ENCODE results near the gene MYH10.

The MYH10 gene

GRCh38 chr17:8490256-8491023, 140.1 kb downstream of the MYH10 start:
- no peak for DNase-seq

GRCh38 chr17:8489841-8490240, 140.7 kb downstream of the MYH10 start:
- DNase-seq = no peak

- no peak for DNase-seq
These were observed 141.6 kb downstream of the MYH10 start for GRCh38 chr17:8488901-8489300.

GRCh38 chr17:8488491-8488890, 142.0 kb downstream of the MYH10 start:
- DNase-seq = no peak

GRCh38 chr17:8487743-8488142, 142.8 kb downstream of the MYH10 start:
- DNase-seq = no peak

- no peak for DNase-seq
These were observed 143.3 kb downstream of the MYH10 start for GRCh38 chr17:8487130-8487645.

- DNase-seq = no peak
These were observed 145.0 kb downstream of the MYH10 start for GRCh38 chr17:8485491-8485890.

GRCh38 chr17:8484465-8484864, 146.1 kb downstream of the MYH10 start:
- DNase-seq = no peak

- DNase-seq = no peak
These were observed 148.0 kb downstream of the MYH10 start for GRCh38 chr17:8482546-8482945.

GRCh38 chr17:8481703-8482102, 148.8 kb downstream of the MYH10 start:
- DNase-seq = no peak

GRCh38 chr17:8481089-8481488, 149.4 kb downstream of the MYH10 start:
- no peak for DNase-seq

GRCh38 chr17:8480011-8480976, 150.2 kb downstream of the MYH10 start:
- DNase-seq = no peak

GRCh38 chr17:8479431-8479947, 151.0 kb downstream of the MYH10 start:
- DNase-seq = no peak

- DNase-seq = no peak
These were observed 152.6 kb downstream of the MYH10 start for GRCh38 chr17:8477715-8478441.

GRCh38 chr17:8477171-8477570, 153.4 kb downstream of the MYH10 start:
- no peak for DNase-seq

GRCh38 chr17:8476741-8477140, 153.8 kb downstream of the MYH10 start:
- DNase-seq = no peak

- DNase-seq = no peak
These were observed 154.7 kb downstream of the MYH10 start for GRCh38 chr17:8475781-8476180.

GRCh38 chr17:8475227-8475626, 155.3 kb downstream of the MYH10 start:
- DNase-seq = no peak

- no peak for DNase-seq
These were observed 155.7 kb downstream of the MYH10 start for GRCh38 chr17:8474826-8475225.

- no peak for DNase-seq
These were observed 156.9 kb downstream of the MYH10 start for GRCh38 chr17:8473451-8474192.

GRCh38 chr17:8472663-8473062, 157.9 kb downstream of the MYH10 start:
- no peak for DNase-seq

GRCh38 chr17:8470447-8471047, 160.0 kb downstream of the MYH10 start:
- DNase-seq = no peak

Measured in activated effector memory CD4-positive, alpha-beta T cell treated with anti-CD3 and anti-CD28 coated beads, Interleukin-2, amount 50 U/mL, for 16 hours (primary cell).